Upper lobe of left lung (tissue), 4 donors: ENCODE data around the gene FBXL7.

Source experiments
- EP300 ChIP-seq, 4 donors: sonication (generic); formaldehyde crosslinking; IDR thresholded peaks; one replicate each; pipeline ENCODE4 v1.5.1; 2017; ENCODE audit warnings: antibody characterized with exemption in 4 of 4, control low read depth in 2 of 4
- POLR2A ChIP-seq, 4 donors: fragments of 450-650 bp; IDR thresholded peaks; one replicate each; pipeline ENCODE4 v1.5.1; 2016 to 2017; ENCODE audit warnings: antibody characterized with exemption in 4 of 4, mild to moderate bottlenecking in 2 of 4
- TF ChIP-seq, protein P1 (sequence below), 6 experiments: fragments of 450-650 bp in 4 of 6; fragments of 200-600 bp in 2 of 6; sonication (generic) in 2 of 6; IDR thresholded peaks; one replicate each; pipeline ENCODE4 v1.5.1; 2016 to 2019; ENCODE audit warnings: antibody characterized with exemption in 6 of 6

GRCh38 chr5:15837551-15838289 is 337.7 kb downstream of the FBXL7 start:
- TF ChIP-seq EP300 (IDR thresholded peaks at IDR 0.05) (no peak), POLR2A (IDR thresholded peaks at IDR 0.05) (no peak)
- TF ChIP-seq, protein P1, sequence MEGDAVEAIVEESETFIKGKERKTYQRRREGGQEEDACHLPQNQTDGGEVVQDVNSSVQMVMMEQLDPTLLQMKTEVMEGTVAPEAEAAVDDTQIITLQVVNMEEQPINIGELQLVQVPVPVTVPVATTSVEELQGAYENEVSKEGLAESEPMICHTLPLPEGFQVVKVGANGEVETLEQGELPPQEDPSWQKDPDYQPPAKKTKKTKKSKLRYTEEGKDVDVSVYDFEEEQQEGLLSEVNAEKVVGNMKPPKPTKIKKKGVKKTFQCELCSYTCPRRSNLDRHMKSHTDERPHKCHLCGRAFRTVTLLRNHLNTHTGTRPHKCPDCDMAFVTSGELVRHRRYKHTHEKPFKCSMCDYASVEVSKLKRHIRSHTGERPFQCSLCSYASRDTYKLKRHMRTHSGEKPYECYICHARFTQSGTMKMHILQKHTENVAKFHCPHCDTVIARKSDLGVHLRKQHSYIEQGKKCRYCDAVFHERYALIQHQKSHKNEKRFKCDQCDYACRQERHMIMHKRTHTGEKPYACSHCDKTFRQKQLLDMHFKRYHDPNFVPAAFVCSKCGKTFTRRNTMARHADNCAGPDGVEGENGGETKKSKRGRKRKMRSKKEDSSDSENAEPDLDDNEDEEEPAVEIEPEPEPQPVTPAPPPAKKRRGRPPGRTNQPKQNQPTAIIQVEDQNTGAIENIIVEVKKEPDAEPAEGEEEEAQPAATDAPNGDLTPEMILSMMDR (IDR thresholded peaks at IDR 0.05) = no peak
